Measurements from ENCODE around the gene CNIH4. TPM values are rescaled to one million over a fixed set of nuclear protein-coding genes. Genes with fewer than 3 reads are reported as not detected.
"Not testable (repeated sequence)": the region's sequence is repeated elsewhere in the genome, so short reads cannot be mapped to it uniquely, and the experiment has no call there.

The CNIH4 gene
- total and polyA plus RNA-seq, 2 of the 4 experiments (the other 2 are of a cell fraction) = 29.7 to 73.1 TPM

DNA sequence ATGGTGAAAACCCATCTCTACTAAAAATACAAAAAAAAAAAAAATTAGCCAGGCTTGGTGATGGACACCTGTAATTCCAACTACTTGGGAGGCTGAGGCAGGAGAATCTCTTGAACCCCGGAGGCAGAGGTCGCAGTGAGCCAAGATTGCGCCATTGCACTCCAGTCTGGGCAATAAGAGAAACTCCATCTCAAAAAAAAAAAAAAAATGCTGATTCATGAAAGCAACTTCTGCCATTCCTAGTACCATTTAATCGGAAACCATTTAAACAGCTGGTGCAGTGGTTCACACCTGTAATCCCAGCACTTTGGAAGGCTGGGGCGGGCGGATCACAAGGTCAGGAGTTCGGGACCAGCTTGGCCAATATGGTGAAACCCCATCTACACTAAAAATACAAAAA, 72.0 kb downstream of the CNIH4 start:
- H2AK5ac ChIP-seq (ENCODE audit: low read depth, low read length); ATAC-seq (ENCODE audit: low read depth); H2AFZ ChIP-seq (replicated peaks; ENCODE audit: low read length, poor library complexity); H3K18ac ChIP-seq (ENCODE audit: low read depth, low read length); H2BK120ac ChIP-seq (ENCODE audit: low read depth, low read length); BruUV-seq (replicated peaks); dilution Hi-C loops (cut with HindIII; ENCODE audit: low sequenced_read_pairs, unreplicated experiment); H2AK9ac ChIP-seq (replicated peaks; ENCODE audit: low read depth, low read length, poor library complexity); DNase-seq; H3K56ac ChIP-seq (ENCODE audit: extremely low read depth, insufficient read depth, low read length); H3K23ac ChIP-seq (ENCODE audit: low read depth, low read length); H3K27me3 ChIP-seq (ENCODE audit: control insufficient read depth, insufficient read depth, low read length); H4K91ac ChIP-seq (ENCODE audit: insufficient read depth, low read depth, low read length); H4K5ac ChIP-seq (ENCODE audit: low read depth, low read length); H3K27ac ChIP-seq (ENCODE audit: insufficient read depth, low read length); H3K4me2 ChIP-seq (ENCODE audit: low read depth, low read length); H2BK20ac ChIP-seq (ENCODE audit: low read depth, low read length); H3K9me1 ChIP-seq (ENCODE audit: insufficient read depth, low read length); H3K4me1 ChIP-seq (ENCODE audit: control insufficient read depth, insufficient read depth, low read length); in situ Hi-C loops (cut with MboI; ENCODE audit: low sequenced_read_pairs); H3K14ac ChIP-seq (replicated peaks; ENCODE audit: low read depth, low read length); H4K8ac ChIP-seq (ENCODE audit: low read depth in 2 of 2, low read length in 2 of 2); H2BK15ac ChIP-seq (ENCODE audit: low read depth, low read length); H3K9me3 ChIP-seq (ENCODE audit: control insufficient read depth, insufficient read depth, low read length); H3K4ac ChIP-seq (ENCODE audit: low read depth, low read length); H3K9ac ChIP-seq (ENCODE audit: low read depth, low read length); H3K4me3 ChIP-seq (ENCODE audit: insufficient read depth, low read depth, low read length): not testable (repeated sequence)
- 100% methylated on average over 3 of the region's 7 CpGs; no CpG with 5 or more reads in 1 of the 2 experiments for WGBS, 2 experiments (ENCODE audit: extremely low coverage in 2 of 2, insufficient read length in 1 of 2)
- TF ChIP-seq MAFK (IDR thresholded peaks at IDR 0.05; ENCODE audit: low read depth, low read length) = peak; percentile 36; the same call in 1 of the 2 replicates
- intact Hi-C loops (cut with micrococcal nuclease) = loop anchor here (5.0 kb wide), 1 partner anchor 36 kb away; no protein-coding TSS in a partner anchor
- H3K79me1 ChIP-seq (ENCODE audit: low read depth in 1 of 2, low read length in 2 of 2) = peaks cover 14 to 35% of the 10 kb centered on the region in 2 experiments
- CTCF ChIA-PET = interaction anchor here (0.6 kb wide), 1 partner anchor 93 kb away, joined by 4 read pairs; no protein-coding TSS in a partner anchor
- H4K20me1 ChIP-seq (ENCODE audit: insufficient read depth, low read length) = peaks cover 53% of the 10 kb centered on the region
- H3K36me3 ChIP-seq (ENCODE audit: control insufficient read depth, insufficient read depth, low read length) = peaks cover 13% of the 10 kb centered on the region
- peak overlapping the region; percentile 43 for H2BK5ac ChIP-seq (ENCODE audit: low read depth, low read length, poor library complexity, severe bottlenecking)
- POLR2A ChIA-PET (ENCODE audit: unreplicated experiment) = interaction anchor here (0.6 kb wide), 1 partner anchor 69 kb away, joined by 4 read pairs; no protein-coding TSS in a partner anchor

Small RNA genes lying within 50 kb of the gene (microRNA-seq; reads per million reads assigned to microRNA genes)
- 3.7 to 16.5 reads per million in 2 experiments for gene MIR4742 (ENCODE audit: insufficient read depth in 1 of 2, insufficient read length in 1 of 2, unreplicated experiment in 1 of 2)

Small RNA genes lying within 50 kb of the gene (small RNA-seq; reads per million reads assigned to genes)
- gene MIR4742 = 0 to 50.4 (median 10.7) reads per million in 5 experiments

Other genes with a start within 250 kb of the CNIH4 start
- 22.6 and 30.0 TPM in 2 replicates for gene FBXO28, start 242.8 kb upstream of the CNIH4 start, total RNA-seq (2012; rRNA removed)
- gene FBXO28, start 242.8 kb upstream of the CNIH4 start, polyA plus RNA-seq (2012; rRNA removed) = 10.6 and 11.6 TPM in 2 replicates
- gene DEGS1, start 173.6 kb upstream of the CNIH4 start, total RNA-seq (2012; rRNA removed) = 54.8 and 123 TPM in 2 replicates
- 89.3 and 109 TPM in 2 replicates for gene DEGS1, start 173.6 kb upstream of the CNIH4 start, polyA plus RNA-seq (2012; rRNA removed)
- gene NVL, start 26.7 kb upstream of the CNIH4 start, total RNA-seq (2012; rRNA removed) = 16.5 and 18.9 TPM in 2 replicates
- 16.2 and 18.4 TPM in 2 replicates for gene NVL, start 26.7 kb upstream of the CNIH4 start, polyA plus RNA-seq (2012; rRNA removed)
- 23.8 and 41.4 TPM in 2 replicates for gene WDR26, start 77.9 kb downstream of the CNIH4 start, total RNA-seq (2012; rRNA removed)
- gene WDR26, start 77.9 kb downstream of the CNIH4 start, polyA plus RNA-seq (2012; rRNA removed) = 31.1 and 46.4 TPM in 2 replicates